ENCODE data around the gene MIGA1. TPM values are rescaled to one million over a fixed set of nuclear protein-coding genes. Genes with fewer than 3 reads are reported as not detected.
A peak's percentile ranks its signal among the peaks of the same experiment; 100 is the strongest.

The MIGA1 gene
- total RNA-seq, 1 experiment from 2014 or later, result 2.0 TPM

DNA sequence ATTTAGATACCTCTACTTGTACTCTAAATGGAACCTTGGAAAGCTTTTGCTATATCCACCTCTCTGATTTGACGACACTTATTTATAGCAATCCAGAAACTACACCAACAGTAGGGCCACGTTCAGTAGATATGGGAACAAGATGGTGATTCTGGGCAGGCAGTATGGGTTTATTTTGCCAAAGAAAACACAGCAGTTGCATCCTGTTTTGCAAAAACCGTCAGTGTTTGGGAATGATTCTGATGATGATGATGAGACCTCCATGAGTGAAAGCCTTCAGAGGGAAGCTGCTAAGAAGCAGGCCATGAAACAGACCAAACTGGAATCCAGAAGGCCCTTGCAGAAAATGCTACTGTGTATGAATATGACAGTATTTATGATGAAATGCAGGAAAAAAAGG lies 67.5 kb downstream of the MIGA1 start:
- DNase-seq (ENCODE audit: low spot score), result no peak

DNA sequence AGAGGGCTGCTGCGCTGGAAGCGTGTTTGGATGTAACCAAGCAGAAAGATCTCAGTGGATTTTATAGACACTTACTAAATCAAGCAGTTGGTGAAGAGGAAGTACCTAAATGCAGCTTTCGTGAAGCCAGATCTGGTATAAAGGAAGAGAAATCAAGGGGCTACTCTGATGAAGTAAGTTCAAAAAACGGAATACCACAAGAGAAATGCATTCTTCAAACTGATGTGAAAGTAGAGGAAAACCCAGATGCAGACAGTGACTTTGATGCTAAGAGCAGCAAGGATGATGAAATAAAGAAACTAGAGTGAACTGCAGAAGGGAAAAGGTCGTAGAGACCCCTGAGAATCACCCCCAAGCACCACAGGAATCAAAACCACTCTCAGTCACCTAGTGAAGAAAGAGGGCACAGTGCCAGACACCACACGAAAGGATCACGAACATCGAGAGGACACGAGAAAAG lies 68.2 kb downstream of the MIGA1 start:
- DNase-seq (ENCODE audit: low spot score), result no peak

GRCh38 chr1:77850082-77850481 lies 70.6 kb downstream of the MIGA1 start:
- no peak for DNase-seq (ENCODE audit: low spot score)

GRCh38 chr1:77857552-77857951 lies 78.1 kb downstream of the MIGA1 start:
- DNase-seq (ENCODE audit: low spot score), result no peak

- no peak for DNase-seq (ENCODE audit: low spot score)
These were observed 79.3 kb downstream of the MIGA1 start for GRCh38 chr1:77858725-77859124.

DNA sequence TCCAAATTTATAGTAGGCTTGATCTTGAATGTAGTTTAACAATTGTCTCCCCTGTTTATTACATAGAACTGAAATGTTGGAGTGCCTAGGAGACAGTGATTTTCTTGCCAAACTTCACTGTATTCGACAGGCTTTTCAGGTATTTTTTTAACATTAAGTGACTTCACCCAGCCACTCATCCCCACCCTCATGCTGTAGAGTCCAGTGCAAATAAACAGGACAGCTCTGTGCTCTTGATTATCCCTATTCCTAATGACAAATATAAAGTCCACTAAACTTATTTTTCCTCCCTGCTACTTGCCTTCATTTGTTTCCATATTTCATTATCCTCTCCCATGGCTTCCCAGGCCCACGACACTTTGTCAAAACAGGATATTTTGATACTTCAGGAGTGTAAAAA lies 79.8 kb downstream of the MIGA1 start:
- DNase-seq (ENCODE audit: low spot score), result no peak

DNA sequence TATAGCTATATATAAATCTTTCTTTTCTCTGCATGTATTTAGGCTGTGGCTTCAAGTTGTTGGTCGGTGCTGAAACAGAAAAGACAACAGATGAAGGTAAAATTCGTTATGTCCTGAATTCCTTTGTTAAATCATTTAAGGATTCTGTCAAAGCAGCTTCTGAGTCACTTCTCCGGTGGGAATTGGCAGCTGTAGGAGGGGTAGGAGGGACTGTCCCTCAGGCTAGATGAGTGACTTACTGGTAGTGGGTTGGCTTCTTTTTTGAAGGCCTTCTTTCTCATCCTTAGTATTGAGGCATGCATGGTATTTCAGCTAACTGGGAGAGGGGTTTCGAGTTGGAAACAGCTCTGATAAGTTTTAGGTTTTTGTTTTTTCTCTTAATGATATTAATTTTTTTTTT lies 86.8 kb downstream of the MIGA1 start:
- no peak for DNase-seq (ENCODE audit: low spot score)

- no peak for DNase-seq (ENCODE audit: low spot score)
These were observed 93.2 kb downstream of the MIGA1 start for GRCh38 chr1:77872645-77873044.

GRCh38 chr1:77873461-77873860 lies 94.0 kb downstream of the MIGA1 start:
- DNase-seq (ENCODE audit: low spot score), result no peak

DNA sequence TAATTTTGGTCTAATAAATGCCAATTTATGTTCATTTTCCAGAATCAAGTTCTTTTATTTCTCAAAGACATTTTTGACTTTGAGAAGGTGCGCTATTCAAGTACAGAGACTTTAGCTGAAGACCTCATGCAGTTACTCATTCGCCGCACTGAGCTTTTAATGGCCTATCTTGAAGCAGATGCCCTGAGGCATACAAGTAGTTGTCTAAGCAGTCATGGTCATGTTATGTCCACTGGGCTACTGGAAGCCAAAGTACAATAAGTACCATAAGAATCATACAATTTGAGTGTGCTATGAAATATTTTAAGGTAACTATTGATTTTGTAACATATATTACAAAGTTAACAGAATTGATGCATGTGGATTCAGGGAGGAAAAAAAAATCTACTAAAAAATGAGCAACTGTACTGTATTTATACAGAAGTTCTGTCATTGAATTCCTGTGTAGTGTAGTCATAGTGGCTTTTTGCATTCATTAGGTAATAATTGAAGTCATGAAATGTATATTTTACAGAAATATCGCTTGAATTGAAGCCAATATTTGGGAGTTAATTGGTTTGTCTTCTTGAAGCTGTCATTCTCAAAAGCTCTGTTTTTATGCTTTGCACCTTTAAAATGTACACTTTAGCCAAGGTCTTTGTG lies 95.5 kb downstream of the MIGA1 start:
- no peak for DNase-seq (ENCODE audit: low spot score)

- no peak for DNase-seq (ENCODE audit: low spot score)
These were observed 97.4 kb downstream of the MIGA1 start for GRCh38 chr1:77876884-77877283.

- DNase-seq (ENCODE audit: low spot score), result no peak
These were observed 101.6 kb downstream of the MIGA1 start for GRCh38 chr1:77881061-77881460.

GRCh38 chr1:77882411-77882810 lies 103.0 kb downstream of the MIGA1 start:
- DNase-seq (ENCODE audit: low spot score), result no peak

DNA sequence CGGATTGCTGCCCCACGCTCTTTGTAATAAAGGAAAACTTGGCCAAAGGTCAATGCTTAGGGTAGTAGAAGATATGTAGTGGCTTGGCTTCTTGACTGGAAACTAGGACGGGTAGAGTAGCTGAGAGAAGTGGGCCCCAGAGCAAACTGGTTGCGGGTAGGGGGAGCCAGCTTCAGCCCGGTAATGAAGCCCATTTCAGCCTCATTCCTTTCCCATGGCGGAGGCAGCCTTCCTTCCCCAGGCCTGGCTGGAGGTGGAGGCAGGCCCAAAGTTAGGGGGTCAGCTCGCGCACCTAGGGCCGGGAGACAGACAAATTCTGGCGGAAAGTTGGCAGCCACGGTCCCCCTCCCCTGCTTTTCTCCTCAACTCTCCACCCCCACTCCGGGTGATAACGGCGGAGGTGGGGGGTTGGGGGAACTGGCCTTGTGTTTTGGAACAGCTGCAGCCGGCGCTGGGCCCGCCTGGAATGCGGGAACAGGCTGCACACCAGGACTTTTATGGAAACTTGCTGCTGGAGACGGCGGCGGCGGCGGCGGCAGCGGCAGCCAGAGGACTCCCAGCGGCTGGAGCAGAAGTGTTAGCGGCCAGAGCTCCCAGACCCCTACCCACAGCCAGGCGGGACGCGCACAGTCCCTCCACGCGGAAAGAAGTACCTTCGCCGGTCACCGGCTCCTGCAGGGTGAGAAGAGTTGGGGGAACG lies 108.8 kb downstream of the MIGA1 start, which contains the start of gene NEXN:
Gene NEXN, plus strand, starts transcription at position 544 of the 700 bp plus-strand sequence. CDS start 27,483 bp downstream, outside the sequence.
- no peak for DNase-seq (ENCODE audit: low spot score)

DNA sequence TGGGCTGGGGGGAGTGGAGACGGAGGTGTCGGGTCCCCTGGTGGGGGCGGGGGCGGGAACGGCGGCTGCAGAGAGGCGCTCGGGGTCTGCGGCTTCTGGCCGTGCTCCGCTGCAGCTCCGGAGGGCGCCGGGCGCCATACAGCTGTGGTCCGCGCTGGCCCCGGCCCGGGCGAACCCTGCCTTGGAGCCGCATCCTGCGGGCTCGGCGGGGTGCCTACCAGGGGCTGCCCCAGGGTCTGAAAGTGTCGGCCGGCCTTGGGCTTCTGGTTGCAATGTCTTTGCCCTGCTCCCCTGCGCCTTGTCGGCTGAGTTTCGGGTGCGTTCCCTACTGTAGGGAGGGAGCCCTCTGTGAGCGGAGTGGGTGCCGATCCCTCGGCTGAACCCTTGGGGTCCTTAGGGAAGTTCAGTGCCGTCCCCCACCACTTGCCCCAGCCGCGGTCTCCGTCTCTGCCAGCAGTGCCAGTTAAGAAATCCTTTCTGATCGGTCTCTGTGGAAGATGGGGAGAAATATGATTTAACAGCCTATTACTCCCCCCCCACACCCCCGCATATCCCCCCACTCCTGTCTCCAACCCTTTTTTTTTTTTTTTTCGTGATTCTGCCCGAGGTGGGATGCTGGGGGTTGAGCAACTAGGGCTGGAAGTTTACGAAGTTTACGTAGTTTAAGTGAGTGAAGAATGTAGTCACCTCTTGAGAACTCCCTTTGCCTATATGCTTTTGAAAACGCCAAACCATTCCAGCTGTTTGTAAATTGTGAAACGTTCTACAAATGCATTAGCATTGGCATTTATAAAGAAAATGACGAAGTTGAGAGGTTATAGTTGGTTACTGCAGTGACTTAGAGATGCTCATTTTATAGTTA lies 109.6 kb downstream of the MIGA1 start:
- DNase-seq (ENCODE audit: low spot score), result no peak

GRCh38 chr1:77889671-77890070 lies 110.2 kb downstream of the MIGA1 start:
- DNase-seq (ENCODE audit: low spot score), result no peak

- DNase-seq (ENCODE audit: low spot score), result no peak
These were observed 111.8 kb downstream of the MIGA1 start for GRCh38 chr1:77891200-77891599.

GRCh38 chr1:77899647-77900320 lies 120.3 kb downstream of the MIGA1 start:
- no peak for DNase-seq (ENCODE audit: low spot score)

DNA sequence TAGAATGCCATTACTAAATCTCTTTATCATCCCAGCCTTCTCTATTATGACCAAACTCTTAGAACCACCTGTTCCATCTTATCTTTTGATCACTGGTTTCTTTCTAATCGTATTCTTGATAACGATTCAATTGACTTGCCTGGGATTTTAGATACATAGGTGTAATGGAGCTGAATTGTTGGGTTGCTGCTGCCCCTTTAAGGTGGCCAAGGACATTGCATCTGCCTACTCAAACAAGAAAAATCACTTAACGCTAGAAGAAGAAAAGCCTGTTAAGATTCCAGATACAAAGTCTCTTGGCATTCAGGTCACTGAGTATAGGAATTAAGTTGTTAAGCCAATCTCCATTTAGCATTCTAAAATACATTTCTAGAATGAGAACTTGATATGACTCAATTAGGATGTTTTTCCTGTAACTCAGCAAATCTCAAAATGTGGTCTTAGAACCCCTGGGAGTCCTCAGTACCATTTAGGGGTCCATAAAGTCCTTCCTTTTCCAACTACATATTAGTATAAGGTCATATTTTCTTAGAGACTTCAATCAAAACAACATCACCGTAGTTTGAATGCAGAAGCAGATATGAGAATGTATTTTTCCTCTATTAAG lies 121.3 kb downstream of the MIGA1 start:
- DNase-seq (ENCODE audit: low spot score), result peak; percentile 48

GRCh38 chr1:77905603-77906002 lies 126.2 kb downstream of the MIGA1 start:
- no peak for DNase-seq (ENCODE audit: low spot score)

DNA sequence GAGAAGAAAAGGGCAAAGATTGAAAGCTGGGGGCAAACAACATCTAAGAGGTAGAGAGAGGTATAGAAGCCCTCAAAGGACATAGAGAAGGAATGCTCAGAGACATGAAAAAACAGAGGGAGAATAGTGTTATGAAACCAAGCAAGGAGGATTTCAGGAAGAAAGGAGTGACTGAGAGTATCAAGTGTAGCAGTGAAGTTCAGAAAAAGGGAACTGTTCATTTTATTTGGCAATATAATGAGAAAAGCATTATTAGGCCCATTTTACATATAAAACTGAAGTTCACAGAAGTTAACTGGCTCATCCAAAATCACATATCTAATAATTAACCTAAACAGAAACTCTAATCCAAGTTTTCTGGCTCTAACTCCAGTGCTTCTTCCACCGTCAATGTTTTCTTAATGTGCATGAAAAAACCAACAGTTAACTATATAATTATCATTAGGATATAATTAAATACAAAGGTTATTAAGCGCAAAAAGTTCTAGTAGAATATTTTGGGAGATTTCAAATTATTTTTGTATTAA lies 126.6 kb downstream of the MIGA1 start:
- no peak for DNase-seq (ENCODE audit: low spot score)

All from HT-29 (cell line).